IPS-18a (cell line): Measurements from ENCODE around the gene CAMK2N2.
A peak's percentile ranks its signal among the peaks of the same experiment; 100 is the strongest.

Experiments used
- H3K27ac ChIP-seq: one replicate; pipeline ENCODE4 v1.5.1; 2013; ENCODE audit warnings: low read length
- H3K27me3 ChIP-seq: one replicate; pipeline ENCODE4 v1.6.1; 2013; ENCODE audit warnings: mild to moderate bottlenecking, low read length; ENCODE audit not compliant: control insufficient read depth, insufficient read depth
- H3K36me3 ChIP-seq: one replicate; pipeline ENCODE4 v1.6.1; 2013; ENCODE audit warnings: low read depth, low read length; ENCODE audit not compliant: control insufficient read depth
- H3K4me1 ChIP-seq: one replicate; pipeline ENCODE4 v1.6.1; 2013; ENCODE audit warnings: low read depth, low read length; ENCODE audit not compliant: control insufficient read depth
- H3K4me3 ChIP-seq: one replicate; pipeline ENCODE4 v1.5.1; 2013; ENCODE audit warnings: low read length
- H3K9ac ChIP-seq: one replicate; pipeline ENCODE4 v1.6.1; 2013; ENCODE audit warnings: mild to moderate bottlenecking, low read length, moderate library complexity
- H3K9me3 ChIP-seq: one replicate; pipeline ENCODE4 v1.6.1; 2013; ENCODE audit warnings: low read depth, low read length; ENCODE audit not compliant: control insufficient read depth

The CAMK2N2 gene

GRCh38 chr3:184249412-184250166, 11.8 kb downstream of the CAMK2N2 start, which contains the start of gene EEF1AKMT4:
EEF1AKMT4 (plus strand) TSS chr3:184249672; CDS start chr3:184249695, 23 bp downstream.
- Histone ChIP-seq H3K9ac (peak within 1 kb of the TSS; percentile 99), H3K36me3 (peaks cover 13% of the 10 kb centered on the region), H3K27me3 (no peaks in the 10 kb centered on the region), H3K4me3 (peak within 1 kb of the TSS; percentile 100), H3K4me1 (no peaks in the 10 kb centered on the region), H3K27ac (peak within 1 kb of the TSS; percentile 99), H3K9me3 (no peaks in the 10 kb centered on the region)

DNA sequence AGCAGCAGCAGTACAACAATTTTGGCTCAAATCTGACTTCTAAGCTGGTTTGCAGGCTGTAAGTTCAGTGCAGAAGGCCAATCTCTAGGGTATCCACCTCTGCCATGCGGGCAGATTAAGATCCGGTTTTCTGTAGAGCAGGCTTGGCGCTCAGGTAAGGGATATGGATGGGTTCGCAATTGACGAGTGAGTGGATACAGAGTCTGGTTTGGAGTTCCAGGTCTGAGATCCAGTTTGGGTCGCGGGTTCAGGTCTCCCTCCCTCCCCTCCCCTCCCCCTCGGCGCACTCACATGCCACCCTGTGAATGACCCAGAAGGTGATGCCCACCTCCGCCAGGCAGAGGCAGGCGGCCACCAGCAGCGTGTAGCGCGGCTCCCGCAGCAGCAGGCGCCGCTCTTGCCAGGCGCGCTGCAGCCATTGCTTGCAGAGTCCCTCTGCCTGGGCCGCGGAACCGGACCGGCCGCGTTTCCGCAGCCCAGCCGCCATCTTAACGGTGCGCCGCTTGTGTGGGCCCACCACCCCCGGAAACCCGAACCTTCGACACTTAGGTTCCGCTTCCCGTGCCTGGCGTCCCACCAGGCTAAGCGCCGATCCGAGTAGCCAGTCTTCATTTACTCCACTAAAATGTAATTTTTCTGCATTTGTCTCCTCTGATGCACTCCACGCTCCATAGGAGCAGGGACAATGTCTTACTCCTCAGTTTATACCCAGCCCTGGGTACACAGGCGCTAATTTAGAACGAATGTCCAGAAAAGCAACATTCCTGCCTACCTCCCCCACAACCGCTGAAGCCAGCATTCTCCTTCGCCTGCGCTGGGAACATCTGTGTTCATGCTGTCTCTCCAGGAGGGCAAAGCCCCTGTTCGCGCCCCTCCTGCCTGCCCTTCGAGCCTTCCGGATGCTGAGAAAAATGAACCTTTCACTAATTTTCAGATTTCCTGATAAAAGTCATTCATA, 12.6 kb downstream of the CAMK2N2 start, which contains the start of gene ALG3:
Gene ALG3, minus strand, starts transcription at position 509 of the 958 bp plus-strand sequence. Its CDS starts 22 bp downstream, at position 487.
- peak within 1 kb of the TSS; percentile 99 for H3K27ac ChIP-seq
- H3K9ac ChIP-seq, result peak within 1 kb of the TSS; percentile 99
- H3K4me3 ChIP-seq, result peak within 1 kb of the TSS; percentile 100
- H3K36me3 ChIP-seq, result peaks cover 22% of the 10 kb centered on the region
- H3K27me3 ChIP-seq, result no peaks in the 10 kb centered on the region
- H3K9me3 ChIP-seq, result no peaks in the 10 kb centered on the region
- no peaks in the 10 kb centered on the region for H3K4me1 ChIP-seq

DNA sequence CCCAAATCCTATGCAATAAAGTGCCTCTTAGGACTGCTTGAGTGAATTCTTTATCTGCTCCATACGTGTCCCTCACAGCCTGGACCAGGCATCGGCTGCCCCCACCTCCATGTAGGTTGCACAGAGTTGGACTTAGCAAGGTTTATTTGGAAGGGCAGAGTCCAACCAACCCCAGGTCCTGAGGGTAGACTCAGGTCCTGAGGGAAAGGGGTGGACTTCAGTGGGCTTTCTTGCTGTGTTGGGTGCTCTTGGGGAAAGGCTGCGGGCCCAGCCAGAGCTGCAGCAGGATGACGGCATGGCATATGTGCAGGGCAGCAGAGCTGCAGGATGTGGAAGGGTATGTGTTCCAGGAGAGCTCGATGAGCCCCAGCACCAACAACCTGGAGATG, 19.1 kb downstream of the CAMK2N2 start:
- peaks cover 37% of the 10 kb centered on the region for H3K36me3 ChIP-seq
- no peak overlapping the region for H3K9ac ChIP-seq
- H3K9me3 ChIP-seq, result no peaks in the 10 kb centered on the region
- no peaks in the 10 kb centered on the region for H3K4me1 ChIP-seq
- no peak overlapping the region for H3K4me3 ChIP-seq
- no peaks in the 10 kb centered on the region for H3K27me3 ChIP-seq
- no peak overlapping the region for H3K27ac ChIP-seq

DNA sequence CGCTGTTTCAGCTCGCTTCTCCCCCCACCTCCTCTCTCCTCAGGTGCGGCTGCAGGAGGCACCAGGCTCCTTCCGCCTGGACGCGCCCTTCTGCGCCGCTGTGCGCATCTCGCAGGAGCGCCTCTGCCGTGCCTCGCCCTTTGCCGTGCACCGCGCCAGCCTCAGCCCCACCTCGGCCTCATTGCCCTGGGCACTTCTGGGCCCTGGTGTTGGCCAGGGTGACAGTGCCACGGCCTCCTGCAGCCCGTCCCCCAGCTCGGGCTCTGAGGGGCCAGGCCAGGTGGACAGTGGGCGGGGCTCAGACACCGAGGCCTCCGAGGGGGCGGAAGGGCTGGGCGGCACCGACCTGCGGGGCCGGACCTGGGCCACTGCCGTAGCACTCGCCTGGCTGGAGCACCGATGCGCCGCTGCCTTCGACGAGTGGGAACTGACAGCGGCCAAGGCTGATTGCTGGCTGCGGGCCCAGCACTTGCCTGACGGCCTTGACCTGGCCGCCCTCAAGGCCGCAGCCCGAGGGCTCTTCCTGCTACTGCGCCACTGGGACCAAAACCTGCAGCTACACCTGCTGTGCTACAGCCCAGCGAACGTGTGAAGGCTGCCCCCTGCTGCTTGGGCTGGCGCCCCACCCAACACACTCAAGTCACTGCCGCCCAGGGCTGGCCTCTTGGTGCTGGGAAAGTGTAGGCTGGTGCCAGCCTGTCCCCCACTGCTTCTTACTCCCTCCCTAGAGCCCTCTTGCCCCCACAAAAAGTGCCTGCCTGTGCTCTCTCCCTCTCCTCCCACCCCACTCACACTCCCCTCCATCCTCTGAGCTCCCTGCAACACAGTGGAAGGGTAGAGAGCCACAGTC, 19.7 kb downstream of the CAMK2N2 start:
- H3K4me1 ChIP-seq, result no peaks in the 10 kb centered on the region
- H3K4me3 ChIP-seq, result no peak overlapping the region
- no peaks in the 10 kb centered on the region for H3K9me3 ChIP-seq
- no peaks in the 10 kb centered on the region for H3K27me3 ChIP-seq
- peaks cover 37% of the 10 kb centered on the region for H3K36me3 ChIP-seq
- H3K27ac ChIP-seq, result no peak overlapping the region
- no peak overlapping the region for H3K9ac ChIP-seq

GRCh38 chr3:184241141-184241446, 20.3 kb downstream of the CAMK2N2 start:
- no peak overlapping the region for H3K4me3 ChIP-seq
- H3K27ac ChIP-seq, result no peak overlapping the region

GRCh38 chr3:184240384-184241140, 20.8 kb downstream of the CAMK2N2 start:
- Histone ChIP-seq H3K9me3 (no peaks in the 10 kb centered on the region), H3K4me3 (no peak overlapping the region), H3K9ac (no peak overlapping the region), H3K4me1 (no peaks in the 10 kb centered on the region), H3K27me3 (no peaks in the 10 kb centered on the region), H3K36me3 (peaks cover 33% of the 10 kb centered on the region), H3K27ac (no peak overlapping the region)

More at GRCh38 chr3:184241141-184241446, 20.3 kb downstream of the CAMK2N2 start:
- H3K27me3 ChIP-seq, result no peaks in the 10 kb centered on the region
- H3K9ac ChIP-seq, result no peak overlapping the region
- H3K36me3 ChIP-seq, result peaks cover 37% of the 10 kb centered on the region
- H3K4me1 ChIP-seq, result no peaks in the 10 kb centered on the region
- no peaks in the 10 kb centered on the region for H3K9me3 ChIP-seq

DNA sequence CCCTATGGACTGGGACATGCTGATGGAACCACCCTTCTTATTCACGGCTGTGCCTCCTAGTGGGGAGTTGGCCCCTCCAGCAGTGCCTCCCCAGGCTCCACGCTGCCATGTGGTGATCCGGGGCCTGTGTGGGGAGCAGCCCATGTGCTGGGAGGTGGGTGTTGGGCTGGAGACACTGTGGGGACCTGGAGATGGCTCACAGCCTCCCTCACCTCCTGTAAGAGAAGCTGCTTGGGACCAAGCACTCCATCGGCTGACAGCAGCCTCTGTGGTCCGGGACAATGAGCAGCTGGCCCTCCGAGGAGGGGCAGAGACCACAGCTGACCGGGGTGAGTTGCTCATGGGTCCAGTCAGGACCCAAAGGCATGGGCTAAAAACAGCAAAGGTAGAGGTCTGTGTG, 21.6 kb downstream of the CAMK2N2 start:
- Histone ChIP-seq H3K9ac (no peak overlapping the region), H3K27ac (no peak overlapping the region), H3K9me3 (no peaks in the 10 kb centered on the region), H3K4me1 (no peaks in the 10 kb centered on the region), H3K36me3 (peaks cover 25% of the 10 kb centered on the region), H3K27me3 (no peaks in the 10 kb centered on the region), H3K4me3 (no peak overlapping the region)

- H3K9ac ChIP-seq, result no peak overlapping the region
- H3K27ac ChIP-seq, result no peak overlapping the region
- no peaks in the 10 kb centered on the region for H3K27me3 ChIP-seq
- no peak overlapping the region for H3K4me3 ChIP-seq
- H3K4me1 ChIP-seq, result no peaks in the 10 kb centered on the region
- no peaks in the 10 kb centered on the region for H3K9me3 ChIP-seq
- peaks cover 20% of the 10 kb centered on the region for H3K36me3 ChIP-seq
These were observed 22.1 kb downstream of the CAMK2N2 start for GRCh38 chr3:184239221-184239620.

DNA sequence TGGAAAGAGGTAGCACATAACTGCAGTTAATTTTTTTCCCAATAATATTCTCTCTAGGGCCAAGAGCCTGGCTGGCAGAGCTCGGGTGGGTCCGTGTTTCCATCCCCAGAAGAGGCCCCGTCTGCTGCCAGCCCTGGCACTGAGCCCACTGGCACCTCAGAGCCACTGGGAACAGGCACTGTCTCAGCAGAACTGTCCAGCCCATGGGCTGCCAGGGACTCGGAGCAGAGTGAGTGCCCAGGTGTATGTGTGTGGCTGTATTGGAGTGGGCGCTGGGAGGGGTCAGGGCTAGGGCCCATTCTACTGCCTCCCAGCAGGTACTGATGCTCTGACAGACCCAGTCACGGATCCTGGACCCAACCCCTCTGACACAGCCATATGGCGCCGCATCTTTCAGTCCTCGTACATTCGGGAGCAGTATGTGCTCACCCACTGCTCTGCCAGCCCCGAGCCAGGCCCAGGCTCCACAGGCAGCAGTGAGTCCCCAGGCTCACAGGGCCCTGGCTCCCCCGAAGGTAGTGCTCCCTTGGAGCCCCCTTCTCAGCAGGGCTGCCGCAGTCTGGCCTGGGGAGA, 23.0 kb downstream of the CAMK2N2 start:
- Histone ChIP-seq H3K27ac (no peak overlapping the region), H3K27me3 (peaks cover 4% of the 10 kb centered on the region), H3K9ac (no peak overlapping the region), H3K9me3 (no peaks in the 10 kb centered on the region), H3K4me3 (no peak overlapping the region), H3K4me1 (no peaks in the 10 kb centered on the region), H3K36me3 (peaks cover 11% of the 10 kb centered on the region)

DNA sequence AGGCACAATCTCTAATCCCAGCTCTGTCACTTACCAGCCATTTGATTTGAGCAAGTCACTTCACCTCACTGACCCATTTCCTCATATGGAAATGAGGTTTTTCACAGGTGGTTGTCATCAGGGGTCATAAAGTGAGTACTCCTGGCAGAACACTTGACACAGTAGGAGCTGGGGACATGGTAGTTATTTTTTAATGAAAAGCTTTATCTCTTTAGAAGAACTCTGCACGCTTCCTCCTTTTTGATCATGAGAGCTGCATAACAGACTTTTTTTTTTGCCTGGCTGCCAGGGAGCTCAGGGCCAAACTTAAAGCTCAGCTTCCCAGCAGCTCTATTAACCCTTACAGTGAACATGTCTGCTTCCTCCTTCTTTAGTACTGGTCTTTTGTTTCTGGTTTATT, 23.5 kb downstream of the CAMK2N2 start:
- peaks cover 10% of the 10 kb centered on the region for H3K27me3 ChIP-seq
- H3K9me3 ChIP-seq, result no peaks in the 10 kb centered on the region
- no peaks in the 10 kb centered on the region for H3K4me1 ChIP-seq
- no peak overlapping the region for H3K27ac ChIP-seq
- H3K9ac ChIP-seq, result no peak overlapping the region
- no peak overlapping the region for H3K4me3 ChIP-seq
- peaks cover 6% of the 10 kb centered on the region for H3K36me3 ChIP-seq
